ENCODE data around the gene RAB28.

- TF ChIP-seq CTCF (IDR thresholded peaks at IDR 0.05; ENCODE audit: low read length) (no peak), EZH2 (optimal IDR thresholded peaks at IDR 0.05; ENCODE audit: low read depth, low read length) (no peak)
These were observed 20.2 kb upstream of the RAB28 start for GRCh38 chr4:13504374-13504773.

All from MM.1S (cell line).